Heart left ventricle (tissue), 16 donors: Measurements from ENCODE around the gene PEAR1. TPM values are rescaled to one million over a fixed set of nuclear protein-coding genes. Genes with fewer than 3 reads are reported as not detected.

Source experiments
- ATAC-seq, 4 donors: fragments of 200-7000 bp; cut with Tn5 transposase; one replicate each; pipeline ENCODE4 v1.9.1; 2020 to 2022; ENCODE audit warnings: moderate library complexity in 4 of 4, mild to moderate bottlenecking in 3 of 4, moderate number of reproducible peaks in 1 of 4
- DNase-seq, 5 donors: peaks; one replicate each; pipeline ENCODE4 v3.0.0-alpha.2; 2020
- H3K27ac ChIP-seq, 12 donors: fragments of 200-600 bp; sonication (generic) in 4 of 12; one replicate each; pipeline versions ENCODE4 v1.5.0 to v1.8.0; 2016 to 2022; ENCODE audit warnings: mild to moderate bottlenecking in 2 of 12
- H3K27me3 ChIP-seq, 9 donors: fragments of 200-600 bp; sonication (generic) in 2 of 9; one replicate each; pipeline versions ENCODE4 v1.5.1 to v1.8.0; 2016 to 2022; ENCODE audit warnings: mild to moderate bottlenecking in 3 of 9
- H3K36me3 ChIP-seq, 9 donors: fragments of 200-600 bp; sonication (generic) in 2 of 9; one replicate each; pipeline versions ENCODE4 v1.5.0 to v1.8.0; 2018 to 2022; ENCODE audit warnings: mild to moderate bottlenecking in 2 of 9
- H3K4me1 ChIP-seq, 12 donors: fragments of 200-600 bp; sonication (generic) in 4 of 12; one replicate each; pipeline versions ENCODE4 v1.5.0 to v1.8.0; 2016 to 2022; ENCODE audit warnings: mild to moderate bottlenecking in 3 of 12
- H3K4me3 ChIP-seq, 12 donors: fragments of 200-600 bp; sonication (generic) in 4 of 12; one replicate each; pipeline versions ENCODE4 v1.5.0 to v1.8.0; 2017 to 2022; ENCODE audit warnings: mild to moderate bottlenecking in 9 of 12, moderate library complexity in 4 of 12
- H3K9me3 ChIP-seq, 12 donors: fragments of 200-600 bp; sonication (generic) in 4 of 12; one replicate each; pipeline versions ENCODE4 v1.5.0 to v1.8.0; 2016 to 2022; ENCODE audit warnings: mild to moderate bottlenecking in 1 of 12
- POLR2A ChIP-seq, 2 donors: fragments of 450-650 bp; IDR thresholded peaks; one replicate each; pipeline ENCODE4 v1.6.1; 2017; ENCODE audit warnings: antibody characterized with exemption in 2 of 2, mild to moderate bottlenecking in 2 of 2, moderate library complexity in 2 of 2
- WGBS, 4 donors: extraction: QIAGEN DNeasy Blood & Tissue Kit in 2 of 4; methylation state at CpG; one replicate each; pipeline versions ENCODE4 v1.1.5 to v1.1.7; 2013 to 2018; 5-methylcytosine and 5-hydroxymethylcytosine counted together
- intact Hi-C, 10 donors: fragments of 100-400 bp; cut with DNase I; formaldehyde crosslinking; loops; one replicate each; pipeline versions ENCODE4 v1.11.1 to v1.14.2; 2022
- polyA plus RNA-seq, 2 donors: library from polyadenylated mRNA; stranded (reverse); fragments of 200-250 nt; gene quantifications; one replicate each; pipeline ENCODE4 v1.2.3, GENCODE V29; 2013
- total RNA-seq, 9 donors: library from RNA; depleted of rRNA in 2 of 9; stranded (reverse); fragments of >200 nt in 2 of 9; fragmentation: NEBNext Ultra II Directional in 3 of 9; extraction: Animal tissue kit (Norgen Biotek cat#: 25700) in 3 of 9; gene quantifications; one replicate each; pipeline versions ENCODE4 v1.1.0 to v1.2.4, GENCODE V29; 2016 to 2023
- TF ChIP-seq, protein P1 (sequence below), 12 donors: fragments of 200-600 bp; sonication (generic) in 4 of 12; IDR thresholded peaks; one replicate each; pipeline versions ENCODE4 v1.5.0 to v1.8.0; 2018 to 2022; ENCODE audit warnings: antibody characterized with exemption in 12 of 12, mild to moderate bottlenecking in 5 of 12
- donor health status: ischemic (EF 13 %, LVEDD 7.1; RV severe dilation, severe dysfunction).
- donor health status: healthy with polysubstance abuse.
- donor health status: DM: no; HTN: yes; CAD: no.
- donor health status: DM: no; HTN: no; CAD: no.
- donor health status: ischemic (EF 25% LVEDD 6.9; RV normal size, moderate dysfunction).
- donor health status: ischemic (EF 25% LVEDD 5.7; RV mildly dilated, moderate dysfunction).
- donor health status: healthy.
- donor health status: DM: yes; HTN: yes; CAD: no.
- donor health status: ischemic (EF 35%, LVEDD 5.7; RV mildly dilated, moderate dysfunction).
- donor health status: nonischemic (EF 11% LVEDD 7.7; RV severe dilation, severe dysfunction).
- donor health status: DM: yes; HTN: yes; CAD: no.
- donor health status: PGD.
- donor health status: ischemic (EF 29% LVEDD 5.4; RV normal size, mild dysfunction).
- donor health status: nonischemic (EF 23%, LVEDD 6.1; RV moderate dilation, normal function).

The PEAR1 gene
- total and polyA plus RNA-seq, 11 donors, result 4.1 to 14.7 (median 7.1) TPM

DNA sequence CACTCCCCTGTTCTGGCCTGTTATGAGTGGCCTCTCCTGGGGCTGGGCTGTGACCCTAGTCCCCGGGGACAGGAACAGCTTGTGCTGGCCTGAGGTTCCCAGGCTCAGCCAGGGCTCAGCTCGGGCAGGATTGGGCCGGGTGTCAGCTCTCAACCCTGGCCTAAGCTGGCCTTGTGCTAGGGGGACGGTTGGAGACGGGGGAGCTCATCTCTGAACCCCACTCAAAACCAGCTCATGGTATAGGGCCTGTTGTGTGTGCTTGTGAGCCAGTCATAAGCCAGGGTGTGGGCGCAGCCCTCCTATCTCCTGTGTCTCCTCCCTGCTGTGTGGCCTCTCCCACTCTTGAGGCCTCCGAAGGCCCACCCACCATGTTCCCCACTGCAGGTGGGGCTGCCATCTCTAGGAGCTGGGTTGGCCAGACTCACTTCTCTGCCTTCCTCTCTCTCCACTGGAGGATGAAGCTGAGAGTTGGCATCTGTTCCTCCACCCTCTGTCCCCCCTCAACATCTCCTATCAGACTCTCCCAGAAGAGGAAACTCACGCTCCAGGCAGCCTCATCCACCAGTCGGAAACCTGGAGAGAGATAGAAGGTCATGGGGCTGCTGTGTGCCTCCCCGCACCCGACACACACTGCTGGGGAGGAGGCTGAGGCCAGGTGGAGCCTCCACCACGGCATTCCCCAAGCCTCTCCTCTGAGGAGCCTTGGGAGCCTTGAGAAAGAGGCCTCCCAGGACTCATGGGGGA lies 1.4 kb downstream of the PEAR1 start:
- Histone ChIP-seq H3K27me3 (peaks cover 0 to 28% (median 0%) of the 10 kb centered on the region in 9 donors), H3K4me1 (peaks cover 3 to 80% (median 62%) of the 10 kb centered on the region in 12 donors), H3K27ac (peak overlapping the region; percentile 80 to 99 (median 93)), H3K9me3 (no peaks in the 10 kb centered on the region), H3K36me3 (no peaks in the 10 kb centered on the region), H3K4me3 (peak overlapping the region in 11 of 12 donors; percentile 30 to 91 (median 75))
- ATAC-seq, result peak; percentile 33 to 38 (median 36)
- intact Hi-C loops, result loop anchor here in 3 of 10 donors (2.0 to 10.0 kb wide), 4 partner anchors 26 to 210 kb away; partner anchors contain the start of genes ISG20L2 (in 1 of the 3), LRRC71 (in 1 of the 3) and METTL25B (in 1 of the 3)
- TF ChIP-seq POLR2A (IDR thresholded peaks at IDR 0.05), result no peak
- TF ChIP-seq, protein P1, sequence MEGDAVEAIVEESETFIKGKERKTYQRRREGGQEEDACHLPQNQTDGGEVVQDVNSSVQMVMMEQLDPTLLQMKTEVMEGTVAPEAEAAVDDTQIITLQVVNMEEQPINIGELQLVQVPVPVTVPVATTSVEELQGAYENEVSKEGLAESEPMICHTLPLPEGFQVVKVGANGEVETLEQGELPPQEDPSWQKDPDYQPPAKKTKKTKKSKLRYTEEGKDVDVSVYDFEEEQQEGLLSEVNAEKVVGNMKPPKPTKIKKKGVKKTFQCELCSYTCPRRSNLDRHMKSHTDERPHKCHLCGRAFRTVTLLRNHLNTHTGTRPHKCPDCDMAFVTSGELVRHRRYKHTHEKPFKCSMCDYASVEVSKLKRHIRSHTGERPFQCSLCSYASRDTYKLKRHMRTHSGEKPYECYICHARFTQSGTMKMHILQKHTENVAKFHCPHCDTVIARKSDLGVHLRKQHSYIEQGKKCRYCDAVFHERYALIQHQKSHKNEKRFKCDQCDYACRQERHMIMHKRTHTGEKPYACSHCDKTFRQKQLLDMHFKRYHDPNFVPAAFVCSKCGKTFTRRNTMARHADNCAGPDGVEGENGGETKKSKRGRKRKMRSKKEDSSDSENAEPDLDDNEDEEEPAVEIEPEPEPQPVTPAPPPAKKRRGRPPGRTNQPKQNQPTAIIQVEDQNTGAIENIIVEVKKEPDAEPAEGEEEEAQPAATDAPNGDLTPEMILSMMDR (IDR thresholded peaks at IDR 0.05), result no peak
- DNase-seq, result peak; percentile 60 to 79 (median 76)
- 35 to 49% (median 44%) methylated on average over 8 to 12 of the region's 12 CpGs for WGBS, 4 donors

DNA sequence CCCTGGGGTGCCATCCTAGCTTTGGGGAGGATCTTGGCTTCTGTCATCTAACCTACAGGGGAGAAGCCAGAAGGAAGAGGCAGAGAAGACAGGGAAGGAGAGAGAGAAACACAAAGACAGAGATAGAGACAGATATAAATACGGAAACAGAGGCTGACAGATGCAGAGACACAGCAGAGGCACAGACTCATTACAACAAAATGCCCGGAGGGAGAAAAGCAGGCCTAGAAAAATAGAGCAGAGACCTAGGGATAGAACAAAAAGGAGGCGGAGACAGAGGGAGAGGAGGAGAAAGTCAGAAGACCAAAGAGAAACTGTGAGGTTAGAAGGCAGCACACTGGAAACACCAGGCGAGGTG lies 1.9 kb downstream of the PEAR1 start:
- Histone ChIP-seq H3K36me3 (no peaks in the 10 kb centered on the region), H3K9me3 (no peaks in the 10 kb centered on the region), H3K27me3 (peaks cover 0 to 28% (median 0%) of the 10 kb centered on the region in 9 donors), H3K4me1 (peaks cover 3 to 85% (median 68%) of the 10 kb centered on the region in 12 donors), H3K27ac (peak overlapping the region; percentile 80 to 99 (median 93)), H3K4me3 (peak overlapping the region in 10 of 12 donors; percentile 61 to 91 (median 78))
- intact Hi-C loops, result loop anchor here in 1 of 10 donors (2.0 to 10.0 kb wide), 2 partner anchors 25 to 211 kb away; partner anchors contain the start of gene LRRC71
- TF ChIP-seq, protein P1 (IDR thresholded peaks at IDR 0.05), result no peak
- no peak for TF ChIP-seq POLR2A (IDR thresholded peaks at IDR 0.05)
- 58 to 71% (median 67%) methylated on average over 4 of the region's 4 CpGs for WGBS, 4 donors
- ATAC-seq (no peak), DNase-seq (no peak)

DNA sequence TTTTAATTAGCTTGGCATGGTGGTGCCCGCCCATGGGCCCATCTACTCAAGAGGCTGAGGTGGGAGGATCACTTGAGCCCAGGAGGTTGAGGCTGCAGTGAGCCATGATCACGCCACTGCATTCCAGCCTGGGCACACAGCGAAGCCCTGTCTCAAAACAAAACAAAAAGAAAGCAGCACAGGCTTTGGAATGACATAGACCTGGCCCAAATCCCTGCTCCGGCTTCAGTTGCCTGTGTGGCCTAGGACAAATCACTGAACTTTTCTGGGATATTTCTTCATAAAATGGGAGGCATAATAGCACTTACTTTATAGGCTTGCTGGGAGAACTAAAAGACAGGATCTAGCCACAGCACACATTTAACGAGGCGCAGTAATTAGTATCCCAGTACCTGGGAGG lies 2.4 kb downstream of the PEAR1 start:
- ATAC-seq (no peak), DNase-seq (peak in 1 of 5 donors; percentile 8)
- no peak for TF ChIP-seq POLR2A (IDR thresholded peaks at IDR 0.05)
- TF ChIP-seq, protein P1 (IDR thresholded peaks at IDR 0.05), result no peak
- Histone ChIP-seq H3K27me3 (peaks cover 0 to 28% (median 0%) of the 10 kb centered on the region in 9 donors), H3K27ac (peak overlapping the region; percentile 80 to 99 (median 93)), H3K4me3 (peak overlapping the region in 9 of 12 donors; percentile 7 to 91 (median 75)), H3K36me3 (no peaks in the 10 kb centered on the region), H3K9me3 (no peaks in the 10 kb centered on the region), H3K4me1 (peaks cover 3 to 90% (median 72%) of the 10 kb centered on the region in 12 donors)
- intact Hi-C loops, result loop anchor here in 1 of 10 donors (2.0 to 10.0 kb wide), 2 partner anchors 25 to 211 kb away; partner anchors contain the start of gene LRRC71
- 78 to 93% (median 82%) methylated on average over 6 of the region's 6 CpGs for WGBS, 4 donors

DNA sequence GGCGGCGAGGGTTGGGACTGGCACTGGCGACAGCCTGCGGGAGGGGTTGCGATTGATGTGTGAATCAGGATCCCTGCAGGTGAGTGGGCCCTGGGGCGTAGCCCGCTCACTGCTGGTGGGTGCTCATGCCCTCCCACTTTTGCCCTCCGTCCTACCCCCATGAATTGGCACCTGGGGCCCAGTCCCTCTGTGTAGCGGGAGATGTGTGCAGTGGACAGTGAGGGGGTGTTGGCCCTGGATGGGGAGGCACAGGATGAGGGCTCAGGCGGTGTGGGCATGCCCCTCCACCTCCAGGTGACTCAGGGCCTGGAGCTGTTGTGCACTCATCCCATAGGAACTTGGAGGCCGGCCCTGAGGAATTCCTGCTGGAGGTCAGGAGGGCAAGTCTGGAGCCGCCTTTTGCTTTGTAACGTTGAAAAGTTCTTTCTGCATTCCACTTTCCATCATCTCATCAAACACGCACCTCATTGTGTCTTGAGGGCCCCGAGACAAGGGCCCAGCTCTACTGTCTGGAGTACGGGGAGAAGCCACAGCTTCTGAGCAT lies 3.0 kb downstream of the PEAR1 start:
- H3K4me1 ChIP-seq, result peaks cover 3 to 96% (median 79%) of the 10 kb centered on the region in 12 donors

More for the DNA sequence above, 3.0 kb downstream of the PEAR1 start:
- Histone ChIP-seq H3K27ac (peak overlapping the region in 11 of 12 donors; percentile 61 to 99 (median 91)), H3K9me3 (no peaks in the 10 kb centered on the region), H3K4me3 (peak overlapping the region in 7 of 12 donors; percentile 13 to 91 (median 38)), H3K27me3 (peaks cover 0 to 24% (median 0%) of the 10 kb centered on the region in 9 donors), H3K36me3 (no peaks in the 10 kb centered on the region)
- intact Hi-C loops, result loop anchor here in 1 of 10 donors (10.0 kb wide), 1 partner anchor 212 kb away; no protein-coding TSS in a partner anchor
- TF ChIP-seq POLR2A (IDR thresholded peaks at IDR 0.05), result no peak
- TF ChIP-seq, protein P1 (IDR thresholded peaks at IDR 0.05), result no peak
- 65 to 80% (median 72%) methylated on average over 11 to 16 of the region's 16 CpGs for WGBS, 4 donors
- DNase-seq (peak in 3 of 5 donors; percentile 49 to 62 (median 60)), ATAC-seq (no peak)
